OCI-LY7 (cell line): ENCODE data around the gene PACSIN2.

Source experiments
- CTCF ChIP-seq: fragments of 200-600 bp; sonication (generic); conservative IDR thresholded peaks from 2 replicates; pipeline ENCODE4 v1.5.1; 2014; ENCODE audit warnings: mild to moderate bottlenecking, antibody characterized with exemption, low read length, moderate library complexity, mixed read lengths
- EZH2phosphoT487 ChIP-seq: fragments of 200-600 bp; sonication (generic); IDR thresholded peaks from 2 replicates; pipeline ENCODE4 v1.6.1; 2018; ENCODE audit warnings: low read depth, borderline replicate concordance, mild to moderate bottlenecking, mixed run types, antibody characterized with exemption, low read length, moderate library complexity, mixed read lengths

DNA sequence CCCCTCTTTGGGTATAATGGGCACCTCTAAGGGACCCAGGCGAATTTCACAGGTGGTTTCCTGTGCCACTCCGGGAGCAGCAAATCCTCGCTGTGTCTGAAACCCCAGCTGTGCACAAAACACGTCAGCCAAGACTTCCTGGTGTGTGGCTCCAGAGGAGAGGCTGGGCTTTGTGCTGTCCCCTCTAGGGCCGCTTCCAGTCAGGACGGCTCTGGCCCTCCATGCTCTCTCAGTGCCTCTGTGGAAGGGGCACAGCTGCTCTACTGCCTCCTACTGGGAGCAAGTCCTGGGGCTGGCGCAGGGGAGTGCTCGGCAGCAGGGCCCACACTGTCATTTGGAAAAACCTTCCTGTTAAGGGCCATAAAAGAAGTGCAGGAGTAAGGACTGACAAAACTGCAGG, 134.1 kb downstream of the PACSIN2 start:
- TF ChIP-seq CTCF = peak; percentile 57
- TF ChIP-seq EZH2phosphoT487 = no peak
